Skin epidermis (tissue), 12 donors: ENCODE results near the gene RSAD2.

Experiments used
- H3K27ac ChIP-seq, 21 experiments: fragments of 200-600 bp; sonication (generic) in 11 of 21; one replicate each; pipeline ENCODE4 v1.5.0; 2020; ENCODE audit warnings: mild to moderate bottlenecking in 3 of 21, inconsistent platforms in 2 of 21, moderate library complexity in 2 of 21
- H3K4me3 ChIP-seq, 7 experiments: fragments of 200-600 bp; sonication (generic) in 2 of 7; one replicate each; pipeline ENCODE4 v1.5.0; 2020; ENCODE audit warnings: inconsistent platforms in 2 of 7, mild to moderate bottlenecking in 2 of 7, moderate library complexity in 1 of 7

Gene RSAD2

DNA sequence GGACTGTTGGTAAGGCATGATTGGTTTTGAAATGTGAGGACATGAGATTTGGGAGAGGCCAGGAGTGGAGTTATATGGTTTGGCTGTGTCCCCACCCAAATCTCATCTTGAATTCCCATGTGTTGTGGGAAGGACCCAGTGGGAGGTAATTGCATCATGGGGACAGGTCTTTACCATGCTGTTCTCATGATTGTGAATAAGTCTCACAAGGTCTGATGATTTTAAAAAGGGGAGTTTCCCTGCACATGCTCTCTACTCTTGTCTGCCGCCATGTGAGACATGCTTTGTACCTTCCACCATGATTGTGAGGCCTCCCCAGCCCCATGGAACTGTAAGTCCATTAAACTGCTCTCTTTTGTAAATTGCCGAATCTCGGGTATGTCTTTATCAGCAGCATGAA is 17.3 kb upstream of the RSAD2 start:
- H3K4me3 ChIP-seq = no peak overlapping the region
- H3K27ac ChIP-seq = no peak overlapping the region

DNA sequence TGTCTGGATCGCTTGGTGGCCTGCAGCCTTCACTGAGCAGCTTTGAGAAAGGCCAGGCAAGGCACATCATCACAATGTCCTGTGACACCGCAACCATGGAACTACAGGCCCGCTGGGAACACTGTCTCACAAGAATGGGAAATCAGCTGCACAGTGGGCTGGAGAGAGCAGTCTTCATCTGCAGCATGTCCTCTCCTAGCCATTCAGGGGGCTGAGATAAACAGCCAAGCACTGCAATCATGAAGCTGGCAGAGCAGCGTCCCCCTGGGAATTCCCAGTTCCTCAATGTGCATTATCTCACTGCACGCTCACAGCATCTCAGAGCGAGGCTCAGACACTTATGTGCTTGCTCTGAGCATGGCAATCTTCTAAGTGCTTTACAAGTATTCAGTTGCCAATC is 13.8 kb upstream of the RSAD2 start:
- no peak overlapping the region for H3K4me3 ChIP-seq
- H3K27ac ChIP-seq = no peak overlapping the region

DNA sequence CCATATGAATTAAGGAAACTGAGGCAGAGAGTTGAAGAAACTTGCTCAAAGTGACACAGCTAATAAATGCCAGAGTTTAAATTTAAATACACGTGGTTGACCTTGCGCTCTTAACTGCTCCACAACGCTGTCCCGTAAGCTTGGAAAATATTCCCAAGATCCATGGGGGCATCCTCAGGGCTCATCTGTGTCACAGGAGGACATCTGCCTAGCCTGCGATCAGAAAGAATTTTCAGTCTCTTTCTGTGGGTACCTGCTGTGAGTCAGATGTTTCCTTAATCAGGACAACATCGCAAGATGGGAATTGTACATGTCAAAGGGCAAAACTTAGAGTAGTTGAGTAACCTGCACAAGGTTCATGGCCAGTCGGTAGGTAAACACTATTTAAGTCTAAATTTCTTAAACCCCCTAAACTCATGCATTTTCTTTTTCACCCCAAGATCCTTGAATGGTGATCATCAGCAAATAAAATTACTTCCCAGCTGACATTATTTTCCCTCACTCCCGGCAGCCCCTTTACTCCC is 13.3 kb upstream of the RSAD2 start:
- Histone ChIP-seq H3K27ac (peak overlapping the region in 4 of 21 experiments; percentile 80 to 96 (median 91)), H3K4me3 (peak overlapping the region in 3 of 7 experiments; percentile 64 to 93 (median 90))

DNA sequence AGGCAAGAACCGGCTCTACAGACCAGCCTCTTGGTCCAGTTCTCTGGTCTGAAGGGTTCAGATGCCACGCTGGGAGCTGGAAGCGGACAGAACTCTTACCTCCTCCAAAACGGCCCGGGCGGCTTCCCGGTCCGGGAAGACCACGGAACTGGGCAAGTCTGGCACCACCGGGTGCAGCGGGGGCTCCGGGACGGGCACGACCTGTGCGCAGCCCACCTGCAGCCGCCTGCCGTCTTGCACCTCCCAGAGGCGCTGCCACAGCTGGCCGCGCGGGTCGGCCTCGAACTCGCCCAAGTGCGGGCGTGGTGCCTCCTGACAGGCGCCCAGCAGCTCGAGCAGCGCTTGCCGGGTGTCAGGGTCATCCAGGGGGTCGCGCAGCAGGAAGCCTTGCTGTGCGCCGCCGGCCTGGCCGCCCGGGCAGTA is 12.6 kb upstream of the RSAD2 start:
- Histone ChIP-seq H3K4me3 (peak overlapping the region; percentile 62 to 93 (median 74)), H3K27ac (peak overlapping the region; percentile 32 to 96 (median 79))

DNA sequence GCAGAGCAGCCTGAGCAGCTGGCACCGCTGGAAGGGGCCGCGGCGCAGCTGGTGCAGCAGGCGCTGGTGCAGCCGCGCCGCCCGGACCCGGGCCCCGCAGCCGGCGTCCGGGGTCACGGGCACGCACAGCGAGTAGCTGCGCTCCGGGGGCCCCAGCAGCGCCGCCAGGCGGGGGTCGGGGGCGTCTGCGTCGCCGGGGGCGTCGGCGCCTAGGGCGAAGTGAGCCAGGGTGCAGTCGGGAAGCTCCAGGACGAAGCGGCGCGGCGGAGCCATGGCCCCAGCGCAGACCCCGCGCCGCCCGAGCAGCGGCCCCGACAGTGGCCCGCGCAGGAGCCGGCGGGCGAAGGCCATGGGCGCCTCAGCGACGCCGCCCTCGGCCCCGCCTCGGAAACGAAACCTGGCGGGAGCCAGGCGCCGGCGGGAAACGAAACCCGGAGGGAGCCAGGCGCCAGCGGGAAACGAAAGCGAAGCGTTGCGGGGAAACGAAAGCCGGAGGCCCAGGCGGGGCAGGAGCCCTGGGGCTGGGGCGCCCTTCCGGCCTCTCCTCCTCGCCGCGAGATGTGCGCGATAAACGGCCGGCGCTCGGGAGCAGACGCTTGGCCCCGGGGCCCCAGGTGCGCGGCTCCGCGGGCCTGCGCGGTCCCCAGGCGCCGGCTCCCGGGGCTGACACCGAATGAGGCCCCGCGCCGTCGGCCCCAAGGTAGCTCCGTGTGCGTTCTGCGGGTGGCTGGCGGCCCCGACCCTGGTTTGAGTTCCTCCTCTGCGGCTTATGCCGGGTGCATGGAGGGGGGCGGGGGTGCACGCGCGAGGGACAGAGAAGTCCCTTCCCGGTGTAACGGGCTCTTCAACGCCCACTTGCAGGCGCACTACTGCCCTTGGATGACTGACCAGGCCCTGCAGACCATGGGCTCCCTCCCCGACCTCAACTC is 12.0 kb upstream of the RSAD2 start, which contains the start of gene CMPK2:
Gene CMPK2 (minus strand): TSS at position 562 of the 929 bp plus-strand sequence. CDS start 211 bp downstream, at position 351.
- peak within 1 kb of the TSS; percentile 62 to 93 (median 74) for H3K4me3 ChIP-seq
- peak within 1 kb of the TSS; percentile 32 to 96 (median 79) for H3K27ac ChIP-seq

GRCh38 chr2:6866275-6866671 is 11.3 kb upstream of the RSAD2 start:
- Histone ChIP-seq H3K4me3 (peak overlapping the region; percentile 62 to 93 (median 74)), H3K27ac (peak overlapping the region in 19 of 21 experiments; percentile 32 to 96 (median 80))

DNA sequence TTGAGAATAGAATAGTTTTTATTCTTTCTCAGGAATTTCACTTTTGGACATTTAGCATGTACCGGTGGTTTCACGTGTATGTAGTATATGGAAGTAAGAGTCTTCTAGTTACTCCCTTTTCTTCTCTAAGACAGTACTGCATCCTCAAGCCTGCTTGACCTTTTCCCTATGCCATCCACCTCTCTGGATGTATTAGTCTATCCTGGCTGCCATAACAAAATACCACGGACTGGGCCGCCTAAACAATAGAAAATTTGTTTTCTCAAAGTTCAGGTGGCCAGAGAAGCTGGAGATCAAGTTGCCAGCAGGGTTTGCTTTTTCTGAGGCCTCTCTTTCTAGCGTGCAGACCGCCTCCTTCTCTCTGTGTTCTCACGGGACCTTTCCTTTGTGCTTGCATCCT is 10.6 kb upstream of the RSAD2 start:
- no peak overlapping the region for H3K4me3 ChIP-seq

GRCh38 chr2:6872394-6872793 is 5.2 kb upstream of the RSAD2 start:
- H3K27ac ChIP-seq = no peak overlapping the region
- no peak overlapping the region for H3K4me3 ChIP-seq

More for the DNA sequence above, 10.6 kb upstream of the RSAD2 start:
- H3K27ac ChIP-seq = no peak overlapping the region

- H3K4me3 ChIP-seq = no peak overlapping the region
- H3K27ac ChIP-seq = no peak overlapping the region
Observed at GRCh38 chr2:6874032-6874431, 3.5 kb upstream of the RSAD2 start.

- H3K4me3 ChIP-seq = no peak overlapping the region
- no peak overlapping the region for H3K27ac ChIP-seq
Observed at GRCh38 chr2:6876309-6876708, 1.3 kb upstream of the RSAD2 start.

- Histone ChIP-seq H3K4me3 (no peak overlapping the region), H3K27ac (peak overlapping the region in 2 of 21 experiments; percentile 74 to 78)
Observed at GRCh38 chr2:6878549-6878948, 972 bp downstream of the RSAD2 start.

- Histone ChIP-seq H3K27ac (no peak overlapping the region), H3K4me3 (no peak overlapping the region)
Observed at GRCh38 chr2:6879011-6879410, 1.4 kb downstream of the RSAD2 start.

DNA sequence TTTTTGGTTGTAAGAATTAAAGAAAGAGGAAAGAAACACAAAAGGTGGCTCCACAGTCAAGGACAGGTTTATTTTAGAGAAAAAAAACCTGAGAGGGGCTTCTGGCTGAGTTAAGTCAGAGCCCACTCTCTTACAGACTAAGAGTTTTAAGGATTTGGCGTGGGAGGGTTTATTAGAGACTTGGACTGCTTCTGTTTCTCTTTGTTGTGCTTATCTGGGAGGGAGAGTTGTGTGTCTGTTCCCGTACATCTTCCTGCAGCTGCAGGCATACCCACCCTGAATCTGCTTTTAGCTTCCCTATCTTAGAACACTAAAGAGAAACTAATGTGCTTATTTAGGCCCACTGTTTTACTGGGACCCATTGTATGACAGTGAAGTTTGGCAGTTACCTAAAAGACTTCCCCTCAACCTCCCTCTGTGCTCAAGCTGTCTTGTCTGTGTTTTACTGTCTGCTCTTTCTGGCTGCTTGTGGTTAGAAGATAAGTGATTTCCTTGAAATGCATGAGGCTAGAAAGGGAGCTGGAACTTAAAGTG is 2.7 kb downstream of the RSAD2 start:
- Histone ChIP-seq H3K4me3 (no peak overlapping the region), H3K27ac (peak overlapping the region in 1 of 21 experiments; percentile 43)

DNA sequence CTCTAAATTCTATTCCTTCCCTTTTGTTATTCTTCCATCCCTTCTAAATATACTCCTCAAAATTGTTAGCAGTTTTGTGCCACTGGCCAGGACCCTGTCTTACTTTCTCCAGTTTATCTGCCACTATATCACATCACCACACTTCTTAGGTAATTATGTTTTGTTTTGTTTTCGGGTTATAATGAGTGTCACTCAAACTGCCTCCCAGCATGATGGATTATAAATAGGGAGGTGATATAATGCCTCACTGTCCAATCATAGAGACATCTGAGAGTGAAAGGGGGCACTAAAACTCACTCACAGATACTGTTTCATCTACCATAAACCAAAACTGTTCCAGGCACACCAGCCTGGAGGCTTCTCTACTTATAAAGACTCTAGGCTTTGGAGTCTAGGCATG is 3.5 kb downstream of the RSAD2 start:
- peak overlapping the region in 1 of 21 experiments; percentile 43 for H3K27ac ChIP-seq
- no peak overlapping the region for H3K4me3 ChIP-seq

DNA sequence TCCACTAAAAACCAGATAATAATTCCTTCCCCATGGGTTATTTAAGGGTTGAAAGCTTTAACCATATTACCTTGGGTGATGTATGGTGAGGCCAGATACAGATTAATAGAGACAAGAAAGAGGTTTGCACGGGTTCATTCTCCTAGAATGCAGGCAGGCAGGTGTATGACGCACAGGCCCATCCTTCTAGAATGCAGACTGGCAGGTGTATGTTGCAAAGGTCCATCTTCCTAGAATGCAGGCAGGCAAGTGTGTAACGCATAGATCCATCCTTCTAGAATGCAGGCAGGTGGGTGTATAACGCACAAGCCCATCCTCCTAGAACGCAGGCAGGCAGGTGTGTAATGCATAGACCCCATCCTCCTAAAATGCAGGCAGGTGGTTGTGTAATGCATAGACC is 3.9 kb downstream of the RSAD2 start:
- H3K4me3 ChIP-seq = no peak overlapping the region
- no peak overlapping the region for H3K27ac ChIP-seq

DNA sequence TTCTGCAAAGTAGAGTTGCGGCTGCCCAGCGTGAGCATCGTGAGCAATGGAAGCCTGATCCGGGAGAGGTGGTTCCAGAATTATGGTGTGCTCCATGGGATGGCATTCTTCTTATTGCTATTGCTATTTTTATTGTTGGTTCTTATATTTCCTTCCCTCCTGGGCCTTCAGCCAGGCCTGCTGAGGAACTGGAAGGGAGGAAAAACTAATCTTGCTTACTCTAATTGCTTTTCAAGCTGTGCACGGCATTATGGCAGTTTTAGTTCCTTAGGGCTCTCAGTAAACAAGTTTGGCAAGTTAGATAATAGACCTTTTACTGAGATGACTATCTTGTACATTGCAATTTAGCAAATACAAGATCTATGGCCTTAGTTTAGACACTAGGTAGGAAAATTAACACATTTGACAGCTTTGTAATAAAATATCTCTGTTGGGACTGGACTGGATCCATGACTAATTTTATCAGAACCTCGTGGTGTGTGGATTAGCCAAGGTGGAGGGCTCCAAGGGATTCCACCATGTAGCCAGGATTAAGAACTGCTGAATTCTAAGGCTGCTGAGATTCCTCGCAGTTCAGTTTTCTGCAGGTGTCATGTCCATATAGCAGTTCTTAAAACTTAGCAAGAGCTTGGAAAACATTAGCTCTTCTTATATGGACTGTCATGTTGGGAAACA is 6.0 kb downstream of the RSAD2 start:
- Histone ChIP-seq H3K4me3 (no peak overlapping the region), H3K27ac (no peak overlapping the region)

DNA sequence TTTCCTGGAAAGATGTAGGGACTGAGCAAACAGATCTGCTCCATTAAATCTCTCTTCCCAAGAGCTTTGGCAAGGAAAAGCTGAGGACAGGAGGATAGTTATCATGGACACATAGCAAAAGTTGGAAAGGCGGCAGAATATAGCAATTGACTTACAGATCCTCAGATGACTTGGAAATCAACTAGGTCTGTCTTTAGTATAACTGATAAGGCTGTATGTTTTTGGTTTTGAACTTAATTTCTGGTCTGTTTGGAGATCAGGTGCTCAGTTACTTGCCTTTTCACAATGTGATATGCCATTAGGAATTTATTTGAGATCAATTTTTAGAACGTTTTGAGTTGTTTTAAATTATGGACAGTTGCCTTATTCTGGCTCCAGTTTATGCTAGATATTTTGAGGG is 8.0 kb downstream of the RSAD2 start:
- Histone ChIP-seq H3K4me3 (no peak overlapping the region), H3K27ac (no peak overlapping the region)

DNA sequence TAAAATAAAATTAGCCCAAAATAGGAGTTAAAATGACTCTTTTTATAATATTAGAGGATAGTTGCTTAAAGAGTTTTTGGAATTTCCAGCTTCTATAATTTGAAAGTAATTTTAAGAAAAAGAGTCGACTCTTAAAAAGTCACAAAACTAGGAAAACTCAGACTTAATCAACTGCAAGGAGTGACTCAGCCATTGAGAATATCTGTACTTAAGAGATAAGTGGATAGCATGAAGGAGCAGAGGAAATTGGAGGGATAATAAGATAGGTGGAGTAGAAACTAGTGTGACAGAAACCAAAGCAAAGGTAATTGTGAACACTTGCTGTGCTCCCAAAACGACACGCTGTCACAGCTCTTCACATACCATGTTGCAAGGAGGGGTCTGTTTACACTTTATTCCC is 8.4 kb downstream of the RSAD2 start:
- no peak overlapping the region for H3K4me3 ChIP-seq
- H3K27ac ChIP-seq = no peak overlapping the region

DNA sequence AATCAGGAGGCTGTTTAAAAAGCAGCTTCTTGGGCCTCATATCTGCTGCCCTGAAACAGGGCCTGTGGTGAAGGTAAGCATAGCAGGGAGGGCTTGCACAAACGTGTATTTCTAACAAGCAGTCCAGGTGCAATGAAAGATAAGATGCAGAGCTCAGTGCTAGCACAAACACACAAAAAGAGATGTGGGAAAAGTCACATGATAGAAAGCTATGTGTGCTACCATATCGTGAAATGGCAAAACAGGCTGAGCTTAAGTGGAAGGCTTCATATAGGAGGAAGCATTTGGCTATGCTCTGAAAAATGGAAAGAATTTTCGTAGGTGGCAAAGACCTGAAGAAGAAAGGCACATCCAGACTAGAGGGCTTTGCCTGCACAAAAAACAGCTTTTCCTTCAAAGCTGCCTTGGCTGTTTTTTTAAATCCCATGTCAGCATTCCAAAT is 10.2 kb downstream of the RSAD2 start:
- H3K27ac ChIP-seq = no peak overlapping the region
- no peak overlapping the region for H3K4me3 ChIP-seq

DNA sequence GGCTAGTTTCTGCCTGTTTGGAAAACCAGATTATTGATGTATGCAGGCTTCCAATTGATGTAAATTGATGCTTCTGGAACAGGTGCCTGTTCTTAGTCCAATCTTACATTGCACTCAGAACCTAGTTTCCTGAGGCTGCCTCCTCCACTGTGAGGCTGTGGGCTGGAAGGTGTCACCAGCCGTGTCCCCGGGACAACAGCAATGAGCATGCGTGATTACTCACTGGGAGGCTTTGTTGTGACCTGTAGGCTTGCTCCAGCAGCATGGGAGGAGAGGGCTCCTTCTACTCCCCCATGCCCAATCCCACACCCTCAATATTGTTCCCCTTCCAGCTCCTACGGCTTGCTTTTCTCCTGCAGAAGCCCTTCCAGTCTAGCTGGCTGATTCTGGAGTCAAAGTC is 11.1 kb downstream of the RSAD2 start:
- H3K4me3 ChIP-seq = no peak overlapping the region
- H3K27ac ChIP-seq = no peak overlapping the region
